Subcutaneous adipose tissue (tissue), 4 donors: ENCODE results near the gene PIGC. TPM values are rescaled to one million over a fixed set of nuclear protein-coding genes. Genes with fewer than 3 reads are reported as not detected.

ENCODE experiments used
- total RNA-seq, 4 donors: library from RNA; depleted of rRNA; stranded (reverse); fragments of >200 nt; gene quantifications; one replicate each; pipeline ENCODE4 v1.1.0, GENCODE V29; 2016
- TF ChIP-seq, protein P1 (sequence below): fragments of 450-650 bp; IDR thresholded peaks from one replicate; pipeline ENCODE4 v1.5.1; 2016; ENCODE audit warnings: low read depth, mild to moderate bottlenecking, control low read depth, antibody characterized with exemption, moderate library complexity

PIGC gene
- total RNA-seq, 4 donors from 2014 or later = 16.6 to 25.1 (median 21.2) TPM

DNA sequence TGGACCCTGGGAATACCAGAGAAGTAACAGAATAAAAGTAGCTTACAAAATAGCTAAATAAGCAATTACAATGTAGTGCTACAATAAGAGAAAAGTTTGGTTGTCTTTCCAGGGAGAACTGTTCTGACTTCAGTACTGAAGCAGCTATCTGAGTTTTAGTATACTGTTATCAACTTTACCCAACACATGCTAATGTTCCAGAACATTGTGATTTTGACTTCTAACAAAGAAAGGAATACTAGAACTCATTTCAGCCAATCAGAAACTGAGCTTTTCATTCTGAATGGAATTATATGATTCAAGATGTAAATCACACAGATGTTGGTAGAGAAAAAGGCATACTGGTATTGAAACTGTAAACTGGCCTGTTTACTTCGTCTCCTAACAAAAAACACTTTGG is 23.5 kb downstream of the PIGC start, which contains the start of gene C1orf105:
C1orf105 (plus strand) TSS at position 301 of the 400 bp plus-strand sequence. CDS start 201 bp downstream, outside the sequence.
- TF ChIP-seq, protein P1, sequence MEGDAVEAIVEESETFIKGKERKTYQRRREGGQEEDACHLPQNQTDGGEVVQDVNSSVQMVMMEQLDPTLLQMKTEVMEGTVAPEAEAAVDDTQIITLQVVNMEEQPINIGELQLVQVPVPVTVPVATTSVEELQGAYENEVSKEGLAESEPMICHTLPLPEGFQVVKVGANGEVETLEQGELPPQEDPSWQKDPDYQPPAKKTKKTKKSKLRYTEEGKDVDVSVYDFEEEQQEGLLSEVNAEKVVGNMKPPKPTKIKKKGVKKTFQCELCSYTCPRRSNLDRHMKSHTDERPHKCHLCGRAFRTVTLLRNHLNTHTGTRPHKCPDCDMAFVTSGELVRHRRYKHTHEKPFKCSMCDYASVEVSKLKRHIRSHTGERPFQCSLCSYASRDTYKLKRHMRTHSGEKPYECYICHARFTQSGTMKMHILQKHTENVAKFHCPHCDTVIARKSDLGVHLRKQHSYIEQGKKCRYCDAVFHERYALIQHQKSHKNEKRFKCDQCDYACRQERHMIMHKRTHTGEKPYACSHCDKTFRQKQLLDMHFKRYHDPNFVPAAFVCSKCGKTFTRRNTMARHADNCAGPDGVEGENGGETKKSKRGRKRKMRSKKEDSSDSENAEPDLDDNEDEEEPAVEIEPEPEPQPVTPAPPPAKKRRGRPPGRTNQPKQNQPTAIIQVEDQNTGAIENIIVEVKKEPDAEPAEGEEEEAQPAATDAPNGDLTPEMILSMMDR = no peak

DNA sequence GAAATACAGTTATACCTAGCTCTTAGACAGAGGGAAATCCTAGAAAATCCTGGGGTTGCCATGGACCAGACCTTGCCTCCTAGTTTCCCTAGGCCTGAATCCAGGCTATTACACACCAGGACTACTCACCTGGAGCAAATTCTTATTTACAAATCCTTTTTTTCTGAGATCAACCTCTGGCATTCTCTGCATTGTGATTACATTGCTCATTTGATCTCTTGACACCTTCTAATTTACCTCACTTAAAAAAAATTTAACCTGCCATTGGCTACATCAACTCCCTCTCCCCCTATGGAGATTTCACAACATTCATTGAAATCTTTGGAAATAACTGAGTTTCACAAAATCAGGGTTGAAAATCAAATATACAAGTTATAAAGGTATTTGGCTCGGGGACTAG is 26.3 kb downstream of the PIGC start:
- TF ChIP-seq, protein P1 = no peak

- TF ChIP-seq, protein P1 = no peak
Observed at GRCh38 chr1:172416496-172417035, 27.3 kb downstream of the PIGC start.

- TF ChIP-seq, protein P1 = no peak
Observed at GRCh38 chr1:172414331-172414730, 29.5 kb downstream of the PIGC start.

DNA sequence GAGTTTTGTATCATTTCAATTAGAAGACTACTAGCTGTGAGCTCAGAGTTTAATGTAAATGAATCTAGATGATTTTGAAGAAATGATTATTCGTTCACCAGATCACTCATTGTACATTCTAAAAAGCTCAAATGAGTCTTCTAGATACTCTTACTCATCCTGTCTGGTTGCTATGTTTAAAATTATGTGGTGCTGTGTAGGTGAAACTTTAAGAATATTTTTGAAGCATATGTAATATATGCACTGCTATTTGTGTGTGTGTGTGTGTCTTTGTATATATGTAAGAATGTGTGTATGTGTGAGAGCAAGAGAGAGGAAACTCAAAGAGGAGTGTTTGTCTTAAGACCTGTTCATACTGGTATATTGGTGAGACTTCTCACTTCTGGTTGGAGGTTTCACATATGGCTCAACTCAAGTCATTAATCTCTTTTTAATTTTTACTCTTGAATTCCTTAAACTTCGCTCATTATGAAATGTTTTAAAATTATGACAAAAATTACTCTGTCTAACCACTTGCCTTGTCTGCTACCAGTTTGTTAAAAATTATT is 32.0 kb downstream of the PIGC start:
- TF ChIP-seq, protein P1 = no peak

DNA sequence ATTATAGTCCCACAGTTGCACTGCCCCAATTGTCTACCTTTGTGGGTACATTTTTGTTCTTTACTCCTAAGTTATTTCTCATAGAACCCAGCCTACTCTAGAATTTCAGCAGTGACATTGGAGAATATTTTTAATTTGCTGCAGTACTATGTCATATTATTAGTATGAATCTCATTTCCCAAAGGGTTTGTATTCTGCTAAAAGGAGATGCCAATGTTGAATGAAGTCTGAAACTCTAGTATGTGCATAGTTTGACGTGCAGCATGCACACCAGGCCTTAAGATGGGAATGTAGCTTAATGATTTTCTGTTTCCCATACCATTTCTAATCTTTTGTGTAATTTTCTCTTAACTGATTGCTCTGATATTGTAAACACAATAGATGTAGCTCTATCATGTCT is 33.8 kb downstream of the PIGC start:
- TF ChIP-seq, protein P1 = no peak

GRCh38 chr1:172408958-172409357 is 34.9 kb downstream of the PIGC start:
- TF ChIP-seq, protein P1 = no peak
